Peyer's patch (tissue), 4 donors: ENCODE measurements around the gene METAP1D. TPM values are rescaled to one million over a fixed set of nuclear protein-coding genes. Genes with fewer than 3 reads are reported as not detected.

Experiments used
- DNase-seq, 3 donors: peaks; one replicate each; pipeline ENCODE4 v3.0.0-alpha.2; 2017 to 2019
- H3K27ac ChIP-seq, 4 donors: fragments of 200-600 bp; sonication (generic); one replicate each; pipeline ENCODE4 v1.5.1; 2016 to 2019
- H3K27me3 ChIP-seq, 2 donors: fragments of 200-600 bp; sonication (generic); one replicate each; pipeline ENCODE4 v1.5.1; 2019
- H3K36me3 ChIP-seq, 3 donors: fragments of 200-600 bp; sonication (generic); one replicate each; pipeline ENCODE4 v1.5.1; 2016 to 2019
- H3K4me1 ChIP-seq, 4 donors: fragments of 200-600 bp; sonication (generic); one replicate each; pipeline ENCODE4 v1.5.1; 2016 to 2019
- H3K4me3 ChIP-seq, 4 donors: fragments of 200-600 bp; sonication (generic); 1 replicate in 3 of 4; 2 replicates in 1 of 4; pipeline ENCODE4 v1.5.1; 2016 to 2019; ENCODE audit warnings: mild to moderate bottlenecking in 1 of 4
- H3K9me3 ChIP-seq, 4 donors: fragments of 200-600 bp; sonication (generic); one replicate each; pipeline ENCODE4 v1.5.1; 2016 to 2019; ENCODE audit warnings: mild to moderate bottlenecking in 1 of 4
- CTCF ChIP-seq, 6 experiments: fragments of 450-650 bp in 4 of 6; fragments of 200-600 bp in 2 of 6; sonication (generic) in 1 of 6; IDR thresholded peaks; one replicate each; pipeline ENCODE4 v1.5.1; 2017 to 2019; ENCODE audit warnings: antibody characterized with exemption in 6 of 6, mild to moderate bottlenecking in 3 of 6, moderate library complexity in 1 of 6
- POLR2A ChIP-seq, 2 donors: fragments of 450-650 bp; IDR thresholded peaks; one replicate each; pipeline ENCODE4 v1.5.1; 2017; ENCODE audit warnings: antibody characterized with exemption in 2 of 2, mild to moderate bottlenecking in 2 of 2, moderate library complexity in 2 of 2
- total RNA-seq, 4 donors: library from RNA; depleted of rRNA; stranded (reverse); fragments of >200 nt; gene quantifications; one replicate each; pipeline ENCODE4 v1.1.0, GENCODE V29; 2016

METAP1D gene
- total RNA-seq, 4 donors from 2014 or later: 3.3 to 33.0 (median 6.5) TPM

DNA sequence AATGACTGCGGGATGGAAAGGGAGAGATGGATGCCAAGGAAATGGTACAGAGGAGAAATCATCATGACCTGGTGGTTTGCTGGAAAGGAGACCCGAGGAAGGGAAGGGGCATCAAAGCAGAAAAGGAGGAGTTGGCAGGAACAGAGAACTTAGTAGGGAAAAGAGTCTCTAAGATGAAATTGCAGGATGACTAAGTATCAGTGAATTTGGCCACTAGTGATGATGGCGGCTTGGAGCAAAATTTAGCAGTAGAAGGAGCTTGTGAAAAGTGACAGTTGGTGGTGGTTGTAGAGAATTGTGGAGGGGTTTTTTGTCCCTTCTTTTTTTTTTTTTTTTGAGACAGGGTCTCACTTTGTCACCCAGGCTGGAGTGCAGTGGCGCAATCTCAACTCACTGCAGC lies 10.1 kb downstream of the METAP1D start:
- TF ChIP-seq CTCF (IDR thresholded peaks at IDR 0.05) (no peak), POLR2A (IDR thresholded peaks at IDR 0.05) (no peak)
- Histone ChIP-seq H3K9me3 (no peaks in the 10 kb centered on the region), H3K36me3 (no peaks in the 10 kb centered on the region), H3K4me1 (no peaks in the 10 kb centered on the region), H3K27me3 (no peaks in the 10 kb centered on the region), H3K4me3 (no peak overlapping the region), H3K27ac (no peak overlapping the region)
- DNase-seq: no peak

- TF ChIP-seq CTCF (IDR thresholded peaks at IDR 0.05) (no peak), POLR2A (IDR thresholded peaks at IDR 0.05) (no peak)
- Histone ChIP-seq H3K36me3 (no peaks in the 10 kb centered on the region), H3K4me3 (no peak overlapping the region), H3K4me1 (no peaks in the 10 kb centered on the region), H3K9me3 (no peaks in the 10 kb centered on the region), H3K27ac (no peak overlapping the region), H3K27me3 (no peaks in the 10 kb centered on the region)
- DNase-seq: no peak
Observed at GRCh38 chr2:172011812-172012575, 12.2 kb downstream of the METAP1D start.

DNA sequence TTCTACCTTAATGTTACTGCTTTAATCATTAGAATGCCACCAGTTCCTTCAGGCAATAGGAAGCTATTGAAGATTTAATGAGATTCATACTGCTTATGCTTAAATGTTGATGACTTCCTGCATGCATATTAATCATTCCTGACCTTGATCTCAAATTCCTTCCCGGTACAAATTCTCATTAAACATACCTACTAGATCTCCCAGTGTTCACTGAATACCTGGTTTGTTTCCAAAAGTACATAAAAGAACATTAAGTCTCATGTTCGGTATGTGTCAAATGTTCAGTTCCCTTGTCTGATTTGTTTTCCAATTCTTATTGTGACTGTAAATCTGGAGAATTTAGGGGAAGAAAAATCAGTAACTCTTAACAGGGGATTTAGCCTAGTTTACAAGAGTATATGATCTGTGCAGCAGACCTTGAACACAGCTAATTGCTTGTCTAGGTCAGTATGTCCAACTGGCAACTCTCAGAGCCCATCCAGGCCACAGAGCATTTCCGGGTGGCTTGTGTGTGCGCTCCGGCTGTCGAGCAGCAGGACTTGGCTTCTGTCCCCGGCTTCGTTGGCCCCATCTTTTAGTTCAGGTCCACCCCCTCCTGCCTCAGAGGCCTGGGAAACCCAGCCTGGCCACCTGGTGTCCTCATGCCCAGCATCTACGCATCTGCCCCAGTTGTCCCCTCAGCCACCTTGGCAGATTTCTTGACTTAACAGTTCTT lies 13.1 kb downstream of the METAP1D start:
- no peaks in the 10 kb centered on the region for H3K4me1 ChIP-seq
- H3K27me3 ChIP-seq: no peaks in the 10 kb centered on the region
- TF ChIP-seq CTCF (IDR thresholded peaks at IDR 0.05): no peak
- no peak for TF ChIP-seq POLR2A (IDR thresholded peaks at IDR 0.05)
- no peak overlapping the region for H3K27ac ChIP-seq
- no peak overlapping the region for H3K4me3 ChIP-seq
- H3K36me3 ChIP-seq: no peaks in the 10 kb centered on the region
- no peaks in the 10 kb centered on the region for H3K9me3 ChIP-seq
- DNase-seq: no peak

DNA sequence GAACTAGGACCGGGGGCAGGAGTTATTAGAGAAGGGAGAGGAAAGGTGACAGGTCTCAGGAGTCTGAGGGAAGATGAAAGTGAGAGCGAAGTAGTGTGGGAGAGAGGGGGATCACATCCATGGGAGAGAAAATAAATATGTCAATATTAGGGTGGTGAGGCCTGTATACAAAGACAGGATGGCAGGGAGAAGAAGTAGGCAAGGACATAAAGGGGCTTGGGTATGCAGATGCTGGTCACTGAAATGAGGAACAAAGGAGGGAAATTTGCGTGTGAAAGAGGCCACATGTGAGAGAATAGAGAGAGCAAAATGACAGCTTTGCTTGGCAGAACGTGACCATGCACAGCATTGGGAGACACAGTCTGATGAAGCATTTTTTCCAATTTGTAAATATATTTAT lies 13.6 kb downstream of the METAP1D start:
- TF ChIP-seq POLR2A (IDR thresholded peaks at IDR 0.05): no peak
- no peak for TF ChIP-seq CTCF (IDR thresholded peaks at IDR 0.05)
- no peak for DNase-seq
- Histone ChIP-seq H3K27me3 (no peaks in the 10 kb centered on the region), H3K27ac (no peak overlapping the region), H3K4me3 (no peak overlapping the region), H3K9me3 (no peaks in the 10 kb centered on the region), H3K36me3 (no peaks in the 10 kb centered on the region), H3K4me1 (no peaks in the 10 kb centered on the region)

GRCh38 chr2:172021074-172021931 lies 21.6 kb downstream of the METAP1D start:
- Histone ChIP-seq H3K4me1 (peaks cover 0 to 7% (median 0%) of the 10 kb centered on the region in 4 donors), H3K36me3 (no peaks in the 10 kb centered on the region), H3K27ac (no peak overlapping the region), H3K4me3 (no peak overlapping the region), H3K27me3 (no peaks in the 10 kb centered on the region), H3K9me3 (no peaks in the 10 kb centered on the region)
- no peak for DNase-seq
- TF ChIP-seq CTCF (IDR thresholded peaks at IDR 0.05): no peak
- no peak for TF ChIP-seq POLR2A (IDR thresholded peaks at IDR 0.05)
